Activated CD4-positive, alpha-beta T cell treated with anti-CD3 and anti-CD28 coated beads, Interleukin-2, amount 50 U/mL, for 24 hours (primary cell): ENCODE measurements around the gene PTPRK.
"Not testable (repeated sequence)": the region's sequence is repeated elsewhere in the genome, so short reads cannot be mapped to it uniquely, and the experiment has no call there.

ENCODE experiments used
- DNase-seq, 2 donors: peaks; one replicate each; pipeline ENCODE4 v3.0.0-alpha.2; 2020; ENCODE audit warnings: low read depth in 1 of 2, low spot score in 1 of 2

Gene PTPRK

GRCh38 chr6:128446497-128446896, 73.9 kb downstream of the PTPRK start:
- no peak for DNase-seq

- no peak for DNase-seq
These were observed 76.8 kb downstream of the PTPRK start for GRCh38 chr6:128443553-128443952.

DNA sequence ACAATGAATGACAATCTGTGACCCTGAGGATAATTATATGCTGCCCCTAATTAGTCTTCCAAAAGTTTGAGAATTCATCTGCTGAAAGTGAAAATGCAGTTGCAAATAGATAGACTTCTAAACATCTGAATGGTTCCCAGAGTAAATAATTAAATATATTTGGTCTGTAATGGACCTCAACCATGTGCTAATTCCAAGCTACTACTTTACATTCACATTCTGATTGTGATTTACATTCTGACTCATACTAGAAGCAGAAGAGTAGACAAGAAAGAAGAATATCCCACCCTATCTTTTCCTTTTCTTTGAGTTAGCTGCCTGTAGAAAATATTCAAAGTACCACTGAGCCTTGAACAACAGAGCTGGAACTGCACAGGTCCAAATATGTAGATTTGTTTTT, 80.8 kb downstream of the PTPRK start:
- DNase-seq, result no peak

DNA sequence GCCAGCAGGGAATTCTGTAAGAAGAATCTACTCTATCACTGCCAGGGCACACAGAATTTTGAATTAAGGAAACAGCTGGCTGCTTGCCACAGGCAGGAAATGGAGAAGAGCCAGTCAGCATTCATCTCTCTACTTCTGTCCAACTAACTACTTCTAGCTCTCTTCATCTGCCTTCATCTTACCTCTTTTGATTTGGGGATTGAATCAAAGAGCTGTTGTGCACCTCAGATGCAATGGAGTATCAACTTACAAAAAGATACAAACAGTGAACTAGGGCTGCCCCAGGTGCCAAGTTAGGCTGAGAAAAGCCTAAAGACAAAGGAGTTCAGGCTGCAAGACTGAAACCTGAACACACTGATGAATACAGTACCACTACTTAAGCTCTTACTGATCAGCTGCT, 82.0 kb downstream of the PTPRK start:
- DNase-seq, result no peak

DNA sequence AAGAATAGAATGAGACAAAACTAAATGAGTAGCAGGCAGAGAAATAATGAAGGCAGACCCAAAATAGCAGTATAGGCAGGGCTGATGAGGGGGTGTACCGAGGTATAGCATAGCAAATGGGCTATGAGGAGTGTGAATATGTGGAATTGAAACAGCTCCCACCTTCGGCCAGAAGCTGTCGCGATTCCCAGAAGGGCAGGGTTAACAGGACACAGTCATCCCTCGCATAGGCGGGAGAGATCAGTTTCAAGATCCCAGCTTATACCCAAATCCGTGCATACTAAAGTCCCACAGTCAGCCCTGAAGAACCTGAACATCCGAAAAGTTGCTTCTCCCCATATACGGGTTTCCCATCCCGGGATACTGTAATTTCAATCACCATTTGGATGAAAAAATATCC, 82.7 kb downstream of the PTPRK start:
- DNase-seq, result no peak

DNA sequence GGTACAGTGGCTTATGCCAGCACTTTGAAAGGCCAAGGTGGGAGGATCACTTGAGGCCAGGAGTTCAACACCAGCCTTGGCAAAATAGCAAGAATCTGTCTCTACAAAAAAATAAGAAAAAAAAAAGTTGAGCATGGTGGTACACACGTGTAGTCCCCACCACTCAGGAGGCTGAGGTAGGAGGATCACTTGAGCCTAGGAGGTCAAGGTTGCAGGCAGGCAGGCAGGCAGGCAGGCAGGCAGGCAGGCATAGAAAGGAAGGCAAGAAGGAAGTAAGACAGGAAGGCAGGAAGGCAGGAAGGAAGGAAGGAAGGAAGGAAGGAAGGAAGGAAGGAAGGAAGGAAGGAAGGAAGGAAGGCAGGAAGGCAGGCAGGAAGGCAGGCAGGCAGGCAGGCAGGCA, 85.6 kb downstream of the PTPRK start:
- not testable (repeated sequence) for DNase-seq

- DNase-seq, result no peak
These were observed 88.0 kb downstream of the PTPRK start for GRCh38 chr6:128432394-128432793.

DNA sequence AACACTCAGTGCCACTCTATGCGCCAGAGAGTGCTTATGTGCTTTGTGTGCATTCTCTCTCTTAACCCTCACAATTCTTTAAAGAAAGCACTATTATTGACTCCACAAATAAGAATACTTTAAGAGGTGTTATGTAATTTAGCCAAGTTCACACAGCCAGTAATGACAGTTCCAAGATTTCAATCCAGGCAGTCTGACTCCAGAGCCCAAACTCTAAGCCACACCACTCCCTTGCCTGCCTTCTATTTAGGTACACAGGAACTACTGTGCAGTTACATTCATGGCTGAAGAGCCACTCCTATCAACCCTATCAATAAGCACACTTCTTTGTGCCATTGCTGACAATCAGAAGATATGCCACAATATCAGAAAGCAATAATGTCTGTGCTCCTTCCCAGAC, 93.3 kb downstream of the PTPRK start:
- DNase-seq, result no peak

GRCh38 chr6:128425856-128426255, 94.5 kb downstream of the PTPRK start:
- no peak for DNase-seq

GRCh38 chr6:128422871-128423270, 97.5 kb downstream of the PTPRK start:
- no peak for DNase-seq

- no peak for DNase-seq
These were observed 98.2 kb downstream of the PTPRK start for GRCh38 chr6:128422200-128422599.

- DNase-seq, result no peak
These were observed 98.6 kb downstream of the PTPRK start for GRCh38 chr6:128421788-128422187.

DNA sequence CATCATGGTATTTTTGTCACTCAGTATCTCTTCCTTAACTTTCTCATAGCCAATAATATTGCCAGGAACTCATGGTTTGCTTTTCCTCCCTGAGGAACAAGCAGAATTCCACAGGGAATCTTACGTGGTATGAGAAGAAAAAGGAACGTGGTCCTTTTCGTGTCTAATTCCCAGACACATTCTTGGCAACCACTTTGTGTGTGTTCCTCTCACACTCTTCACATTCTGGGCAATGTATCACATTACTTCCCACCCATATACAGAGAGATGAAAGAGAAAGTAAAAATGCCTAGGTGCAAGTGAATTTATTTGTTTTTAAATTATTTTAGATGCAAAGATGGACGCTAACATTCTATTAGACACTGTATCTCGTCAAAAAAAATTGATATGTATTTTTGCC, 102.7 kb downstream of the PTPRK start:
- no peak for DNase-seq

GRCh38 chr6:128415387-128415786, 105.0 kb downstream of the PTPRK start:
- no peak for DNase-seq

DNA sequence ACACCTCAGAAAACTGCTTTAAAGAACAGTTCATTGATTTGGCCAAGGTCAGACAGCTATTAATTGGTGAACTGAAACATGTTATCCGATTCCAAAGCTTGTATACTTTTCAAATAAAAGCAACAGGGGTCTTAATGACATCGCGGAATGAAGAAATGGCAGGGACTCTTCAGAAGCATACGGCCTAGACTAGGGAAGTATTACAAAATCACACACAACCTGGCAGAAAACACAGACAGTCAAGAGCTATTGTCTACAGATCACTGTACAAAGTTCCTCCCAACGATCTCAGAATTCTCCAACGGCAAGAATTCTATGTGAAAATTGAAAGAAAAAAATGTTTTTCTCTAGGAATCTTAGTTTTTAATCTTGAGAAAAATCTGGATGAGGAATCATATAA, 105.5 kb downstream of the PTPRK start:
- DNase-seq, result no peak

GRCh38 chr6:128413291-128413690, 107.1 kb downstream of the PTPRK start:
- DNase-seq, result no peak

GRCh38 chr6:128412680-128413079, 107.7 kb downstream of the PTPRK start:
- no peak for DNase-seq

DNA sequence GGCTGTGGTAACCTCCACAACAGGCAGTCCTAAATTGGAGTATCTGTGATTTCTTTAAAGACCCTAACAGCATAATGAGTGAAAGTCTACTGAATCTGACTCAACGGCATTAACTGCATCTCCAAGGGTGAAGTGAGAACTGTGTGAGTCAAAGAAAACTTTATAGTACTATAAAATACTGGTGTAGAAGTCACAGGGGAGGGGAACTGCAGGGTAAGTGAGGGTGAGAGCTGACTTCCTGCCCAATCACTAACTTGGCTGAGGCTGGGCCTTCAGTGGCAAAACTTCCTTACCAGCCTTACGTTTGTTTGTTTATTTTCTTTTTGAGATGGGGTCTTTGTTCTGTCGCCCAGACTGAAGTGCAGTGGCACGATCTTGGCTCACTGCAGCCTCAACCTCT, 109.8 kb downstream of the PTPRK start:
- no peak for DNase-seq

DNA sequence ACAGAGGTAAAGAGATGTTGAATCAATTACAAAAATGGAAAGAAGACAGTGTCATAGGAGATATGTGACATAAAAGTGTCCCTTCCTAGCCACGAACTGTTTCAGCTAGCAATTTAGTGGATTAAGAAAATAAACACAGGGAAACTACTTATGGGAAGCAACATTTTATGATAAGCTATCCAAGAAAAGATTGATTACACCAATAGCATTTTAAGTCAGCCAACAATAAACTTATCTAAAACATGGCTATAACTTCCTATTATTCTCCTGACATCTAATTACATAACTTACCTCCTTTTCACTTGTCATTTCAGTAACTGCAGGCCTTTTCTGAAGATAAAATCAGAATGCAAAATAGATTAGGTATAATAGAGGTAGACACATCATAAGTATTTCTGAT, 111.4 kb downstream of the PTPRK start:
- no peak for DNase-seq

GRCh38 chr6:128406453-128406852, 113.9 kb downstream of the PTPRK start:
- no peak for DNase-seq

- DNase-seq, result no peak
These were observed 116.6 kb downstream of the PTPRK start for GRCh38 chr6:128403618-128404444.

GRCh38 chr6:128400875-128401274, 119.5 kb downstream of the PTPRK start:
- DNase-seq, result no peak

GRCh38 chr6:128397996-128398395, 122.4 kb downstream of the PTPRK start:
- DNase-seq, result no peak
